ENCODE data around the gene APMAP. TPM values are rescaled to one million over a fixed set of nuclear protein-coding genes. Genes with fewer than 3 reads are reported as not detected.

The APMAP gene
- polyA plus RNA-seq, 1 of the 3 experiments (the other 2 are of a cell fraction) = 107 TPM

GRCh38 chr20:24954566-24954965 lies 38.0 kb downstream of the APMAP start:
- ChIA-PET POLR2A (no interaction called here), CTCF (interaction anchor here (0.9 to 1.5 kb wide), 4 partner anchors 12 to 110 kb away, joined by 3 to 4 read pairs (median 3); no protein-coding TSS in a partner anchor)
- Histone ChIP-seq H3K9me3 (no peaks in the 10 kb centered on the region), H3K4me3 (ENCODE audit: low read depth in 2 of 2, low read length in 1 of 2) (no peak overlapping the region), H3F3A (replicated peaks; ENCODE audit: insufficient read depth) (no peaks in the 10 kb centered on the region), H2AFZ (ENCODE audit: low read depth) (no peak overlapping the region), H3K79me2 (ENCODE audit: insufficient read depth) (no peaks in the 10 kb centered on the region), H3K27me3 (ENCODE audit: insufficient read depth) (no peaks in the 10 kb centered on the region), H3K36me3 (replicated peaks in 1 of 2; ENCODE audit: control insufficient read depth in 1 of 2, insufficient read depth in 2 of 2, low read length in 1 of 2) (peaks cover 0 to 16% of the 10 kb centered on the region in 2 experiments), H3K9me2 (no peaks in the 10 kb centered on the region), H3K9ac (no peak overlapping the region), H3K27ac (ENCODE audit: low read depth in 2 of 2, low read length in 1 of 2) (no peak overlapping the region), H3K4me1 (ENCODE audit: control insufficient read depth in 1 of 2, insufficient read depth in 2 of 2, low read depth in 1 of 2, low read length in 1 of 2) (peaks cover 0 to 6% of the 10 kb centered on the region in 2 experiments; a peak in 1 of 4 replicates), H3K4me2 (no peak overlapping the region), H4K20me1 (ENCODE audit: insufficient read depth) (no peaks in the 10 kb centered on the region)
- no peak for DNase-seq
- TF ChIP-seq FOXJ3 (CRISPR knock-in tag; IDR thresholded peaks at IDR 0.05) (no peak), TEAD4 (IDR thresholded peaks at IDR 0.05; ENCODE audit: borderline replicate concordance, insufficient read depth) (no peak), NRF1 (IDR thresholded peaks at IDR 0.05; ENCODE audit: low read depth, low read length) (no peak), RAD21 (IDR thresholded peaks at IDR 0.05; ENCODE audit: low read length) (no peak), REST (IDR thresholded peaks at IDR 0.05; ENCODE audit: low read depth, low read length) (no peak), IRF3 (IDR thresholded peaks at IDR 0.05; ENCODE audit: low read depth, low read length) (no peak), SMC3 (IDR thresholded peaks at IDR 0.05; ENCODE audit: low read depth, low read length) (no peak), POLR2AphosphoS5 (IDR thresholded peaks at IDR 0.05; ENCODE audit: low read depth, low read length) (no peak), RXRA (IDR thresholded peaks at IDR 0.05; ENCODE audit: borderline replicate concordance, low read depth) (no peak), JUND (IDR thresholded peaks at IDR 0.05) (no peak)
- 94% methylated on average over 2 of the region's 2 CpGs for WGBS (ENCODE audit: low lambda C conversion rate)

DNA sequence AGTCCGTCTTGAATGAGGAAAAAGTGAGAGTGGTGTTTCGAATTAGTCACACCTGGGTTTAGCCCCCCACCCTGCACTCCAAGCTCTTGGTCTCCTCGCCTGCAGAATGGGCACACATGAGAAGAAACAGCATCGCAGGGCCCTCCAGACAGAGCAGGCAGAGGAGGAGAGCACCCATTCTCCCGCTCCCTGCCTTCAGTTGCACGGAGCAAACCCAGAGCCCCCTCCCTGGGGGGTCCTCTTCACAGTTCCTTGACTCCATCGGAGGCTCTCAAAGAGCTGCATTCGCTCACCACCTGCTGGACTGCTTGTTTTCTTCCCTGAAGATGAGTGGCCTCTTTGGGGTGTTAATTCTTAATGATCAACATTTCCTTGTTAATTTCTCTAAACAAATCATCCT lies 38.4 kb downstream of the APMAP start:
- Histone ChIP-seq H3K4me2 (no peak overlapping the region), H3K79me2 (ENCODE audit: insufficient read depth) (no peaks in the 10 kb centered on the region), H3K27me3 (ENCODE audit: insufficient read depth) (no peaks in the 10 kb centered on the region), H3K4me1 (ENCODE audit: control insufficient read depth in 1 of 2, insufficient read depth in 2 of 2, low read depth in 1 of 2, low read length in 1 of 2) (peaks cover 0 to 6% of the 10 kb centered on the region in 2 experiments; a peak in 1 of 4 replicates), H2AFZ (ENCODE audit: low read depth) (no peak overlapping the region), H3K9me2 (no peaks in the 10 kb centered on the region), H3K36me3 (replicated peaks in 1 of 2; ENCODE audit: control insufficient read depth in 1 of 2, insufficient read depth in 2 of 2, low read length in 1 of 2) (peaks cover 0 to 13% of the 10 kb centered on the region in 2 experiments), H3F3A (replicated peaks; ENCODE audit: insufficient read depth) (no peaks in the 10 kb centered on the region), H4K20me1 (ENCODE audit: insufficient read depth) (no peaks in the 10 kb centered on the region), H3K27ac (ENCODE audit: low read depth in 2 of 2, low read length in 1 of 2) (no peak overlapping the region), H3K9me3 (no peaks in the 10 kb centered on the region), H3K9ac (no peak overlapping the region), H3K4me3 (ENCODE audit: low read depth in 2 of 2, low read length in 1 of 2) (no peak overlapping the region)
- 83% methylated on average over 8 of the region's 8 CpGs for WGBS (ENCODE audit: low lambda C conversion rate)
- ChIA-PET POLR2A (no interaction called here), CTCF (interaction anchor here (0.8 to 1.5 kb wide), 5 partner anchors 12 to 111 kb away, joined by 3 to 4 read pairs (median 3); no protein-coding TSS in a partner anchor)
- no peak for DNase-seq
- no peak for TF ChIP-seq FOSL2 (IDR thresholded peaks at IDR 0.05; ENCODE audit: borderline replicate concordance, low read depth)
- TF ChIP-seq POLR2AphosphoS5 (IDR thresholded peaks at IDR 0.05; ENCODE audit: low read depth, low read length) = no peak
- no peak for TF ChIP-seq GABPA (IDR thresholded peaks at IDR 0.05; ENCODE audit: low read depth)
- TF ChIP-seq TCF12 (IDR thresholded peaks at IDR 0.05) = no peak
- no peak for TF ChIP-seq TEAD4 (IDR thresholded peaks at IDR 0.05; ENCODE audit: borderline replicate concordance, insufficient read depth)
- no peak for TF ChIP-seq GATA2 (CRISPR knock-in tag; IDR thresholded peaks at IDR 0.05)
- no peak for TF ChIP-seq NRF1 (IDR thresholded peaks at IDR 0.05; ENCODE audit: low read depth, low read length)
- no peak for TF ChIP-seq RCOR1 (IDR thresholded peaks at IDR 0.05; ENCODE audit: low read length)
- TF ChIP-seq FOXM1 (IDR thresholded peaks at IDR 0.05; ENCODE audit: low read depth) = no peak
- no peak for TF ChIP-seq MXI1 (IDR thresholded peaks at IDR 0.05; ENCODE audit: low read depth, low read length)
